ENCODE measurements around the gene FGFR4.
"Not testable (repeated sequence)": the region's sequence is repeated elsewhere in the genome, so short reads cannot be mapped to it uniquely, and the experiment has no call there.

FGFR4 gene

GRCh38 chr5:177086654-177087397 lies at the start of gene FGFR4:
FGFR4 (plus strand) TSS chr5:177086915; CDS start chr5:177089603, 2,688 bp downstream.
- peak; percentile 14 for DNase-seq

GRCh38 chr5:177036921-177037320 lies 49.8 kb upstream of the FGFR4 start:
- no peak for DNase-seq

- no peak for DNase-seq
Observed at GRCh38 chr5:177040814-177041420, 45.8 kb upstream of the FGFR4 start.

- no peak for DNase-seq
Observed at GRCh38 chr5:177041936-177042335, 44.8 kb upstream of the FGFR4 start.

GRCh38 chr5:177043114-177043513 lies 43.6 kb upstream of the FGFR4 start:
- no peak for DNase-seq

GRCh38 chr5:177043958-177044357 lies 42.8 kb upstream of the FGFR4 start:
- DNase-seq = no peak

- no peak for DNase-seq
Observed at GRCh38 chr5:177044641-177045040, 42.1 kb upstream of the FGFR4 start.

- no peak for DNase-seq
Observed at GRCh38 chr5:177045631-177046030, 41.1 kb upstream of the FGFR4 start.

- not testable (repeated sequence) for DNase-seq
Observed at GRCh38 chr5:177048531-177048930, 38.2 kb upstream of the FGFR4 start.

GRCh38 chr5:177049285-177049684 lies 37.4 kb upstream of the FGFR4 start:
- DNase-seq = no peak

GRCh38 chr5:177064500-177065277 lies 22.0 kb upstream of the FGFR4 start:
- DNase-seq = no peak

- no peak for DNase-seq
Observed at GRCh38 chr5:177065491-177065890, 21.2 kb upstream of the FGFR4 start.

GRCh38 chr5:177066224-177066623 lies 20.5 kb upstream of the FGFR4 start:
- no peak for DNase-seq

- no peak for DNase-seq
Observed at GRCh38 chr5:177067503-177067902, 19.2 kb upstream of the FGFR4 start.

GRCh38 chr5:177070536-177071191 lies 16.1 kb upstream of the FGFR4 start:
- no peak for DNase-seq

GRCh38 chr5:177071666-177072385 lies 14.9 kb upstream of the FGFR4 start:
- DNase-seq = peak; percentile 76

- no peak for DNase-seq
Observed at GRCh38 chr5:177077335-177077734, 9.4 kb upstream of the FGFR4 start.

- DNase-seq = no peak
Observed at GRCh38 chr5:177079606-177080005, 7.1 kb upstream of the FGFR4 start.

- DNase-seq = no peak
Observed at GRCh38 chr5:177080265-177080664, 6.5 kb upstream of the FGFR4 start.

- DNase-seq = no peak
Observed at GRCh38 chr5:177081859-177082258, 4.9 kb upstream of the FGFR4 start.

GRCh38 chr5:177083357-177083756 lies 3.4 kb upstream of the FGFR4 start:
- DNase-seq = no peak

- DNase-seq = no peak
Observed at GRCh38 chr5:177084175-177084574, 2.5 kb upstream of the FGFR4 start.

All from NCI-H1694 treated with DMSO at 0.1 percent for 48 hours (cell line).